ENCODE data around the gene NIPAL4. TPM values are rescaled to one million over a fixed set of nuclear protein-coding genes. Genes with fewer than 3 reads are reported as not detected.

NIPAL4 gene
- total and polyA plus RNA-seq, 2 donors (not counting 3 experiments of a cell fraction or from before 2014, with no cell fraction given) = not detected

DNA sequence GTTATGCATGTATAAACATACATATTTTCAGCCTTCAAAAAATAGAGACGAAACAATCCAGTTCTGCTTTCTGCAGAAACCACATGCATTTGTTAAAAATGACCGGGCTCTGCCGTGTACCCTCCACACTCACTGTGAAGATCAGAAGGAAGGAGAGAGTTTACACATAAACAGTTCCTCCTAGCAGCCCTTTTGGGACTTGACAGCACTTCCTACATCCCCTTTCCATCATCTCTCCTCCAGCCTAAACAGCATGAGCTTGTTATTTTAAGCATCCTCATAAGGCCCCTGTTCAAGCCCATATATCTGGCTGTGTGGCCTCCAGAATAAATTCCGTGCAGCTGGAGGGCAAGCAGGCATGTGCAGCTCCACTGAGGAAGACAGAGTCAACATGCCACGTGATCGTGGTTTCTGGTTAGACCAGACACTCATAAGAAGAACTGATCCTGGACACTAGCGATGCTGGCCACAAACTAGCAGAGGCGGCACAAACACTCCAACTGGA, 42.2 kb downstream of the NIPAL4 start:
- dilution Hi-C loops (cut with MboI; ENCODE audit: extremely low pct_ligation_motif_present, low sequenced_read_pairs) (no loop called here), intact Hi-C loops (cut with micrococcal nuclease) (no loop called here)
- Histone ChIP-seq H3K9me3 (replicated peaks; ENCODE audit: control insufficient read depth, insufficient read depth, low read length) (no peaks in the 10 kb centered on the region), H3K9ac (replicated peaks; ENCODE audit: extremely low read depth, insufficient read depth, low read length) (no peak overlapping the region), H3K4me2 (ENCODE audit: insufficient read depth, low read length) (no peak overlapping the region), H3K79me2 (ENCODE audit: control insufficient read depth, insufficient read depth, low read length) (no peaks in the 10 kb centered on the region), H4K20me1 (replicated peaks; ENCODE audit: control insufficient read depth, extremely low read depth, insufficient read depth, low read length) (no peaks in the 10 kb centered on the region), H3K4me1 (ENCODE audit: control insufficient read depth, extremely low read depth, insufficient read depth, low read length) (peaks cover 14% of the 10 kb centered on the region), H3K9me1 (replicated peaks; ENCODE audit: control insufficient read depth, extremely low read depth, insufficient read depth, low read length) (no peaks in the 10 kb centered on the region), H3K4me3 (replicated peaks in 1 of 3; ENCODE audit: insufficient read depth in 1 of 3, low read depth in 1 of 3, low read length in 3 of 3) (no peak overlapping the region), H3K27ac (ENCODE audit: insufficient read depth, low read depth, low read length) (no peak overlapping the region), H3K27me3 (ENCODE audit: control insufficient read depth in 2 of 2, insufficient read depth in 2 of 2, low read length in 2 of 2) (no peaks in the 10 kb centered on the region), H3K36me3 (ENCODE audit: control insufficient read depth in 2 of 2, extremely low read depth in 1 of 2, insufficient read depth in 2 of 2, low read length in 2 of 2) (no peaks in the 10 kb centered on the region), H2AFZ (ENCODE audit: low read depth, low read length) (no peak overlapping the region)
- TF ChIP-seq JUN (IDR thresholded peaks at IDR 0.05; ENCODE audit: borderline replicate concordance, insufficient read depth, insufficient read length, low read depth) = no peak
- TF ChIP-seq EZH2 (IDR thresholded peaks at IDR 0.05; ENCODE audit: borderline replicate concordance, low read depth, low read length, severe bottlenecking) = no peak
- TF ChIP-seq, protein P1, sequence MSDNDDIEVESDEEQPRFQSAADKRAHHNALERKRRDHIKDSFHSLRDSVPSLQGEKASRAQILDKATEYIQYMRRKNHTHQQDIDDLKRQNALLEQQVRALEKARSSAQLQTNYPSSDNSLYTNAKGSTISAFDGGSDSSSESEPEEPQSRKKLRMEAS (IDR thresholded peaks at IDR 0.05; ENCODE audit: insufficient read depth, insufficient read length) = no peak
- TF ChIP-seq, protein P2, sequence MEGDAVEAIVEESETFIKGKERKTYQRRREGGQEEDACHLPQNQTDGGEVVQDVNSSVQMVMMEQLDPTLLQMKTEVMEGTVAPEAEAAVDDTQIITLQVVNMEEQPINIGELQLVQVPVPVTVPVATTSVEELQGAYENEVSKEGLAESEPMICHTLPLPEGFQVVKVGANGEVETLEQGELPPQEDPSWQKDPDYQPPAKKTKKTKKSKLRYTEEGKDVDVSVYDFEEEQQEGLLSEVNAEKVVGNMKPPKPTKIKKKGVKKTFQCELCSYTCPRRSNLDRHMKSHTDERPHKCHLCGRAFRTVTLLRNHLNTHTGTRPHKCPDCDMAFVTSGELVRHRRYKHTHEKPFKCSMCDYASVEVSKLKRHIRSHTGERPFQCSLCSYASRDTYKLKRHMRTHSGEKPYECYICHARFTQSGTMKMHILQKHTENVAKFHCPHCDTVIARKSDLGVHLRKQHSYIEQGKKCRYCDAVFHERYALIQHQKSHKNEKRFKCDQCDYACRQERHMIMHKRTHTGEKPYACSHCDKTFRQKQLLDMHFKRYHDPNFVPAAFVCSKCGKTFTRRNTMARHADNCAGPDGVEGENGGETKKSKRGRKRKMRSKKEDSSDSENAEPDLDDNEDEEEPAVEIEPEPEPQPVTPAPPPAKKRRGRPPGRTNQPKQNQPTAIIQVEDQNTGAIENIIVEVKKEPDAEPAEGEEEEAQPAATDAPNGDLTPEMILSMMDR (IDR thresholded peaks at IDR 0.05; ENCODE audit: extremely low read depth in 1 of 2, insufficient read depth in 1 of 2, low read depth in 1 of 2, low read length in 2 of 2) = no peak
- no peak for TF ChIP-seq GATA2 (IDR thresholded peaks at IDR 0.05; ENCODE audit: insufficient read depth, insufficient read length, low read depth, low read length)
- no peak for TF ChIP-seq POLR2A (IDR thresholded peaks at IDR 0.05; ENCODE audit: low read depth, low read length)
- TF ChIP-seq MYC (IDR thresholded peaks at IDR 0.05; ENCODE audit: low read depth, low read length) = no peak
- no peak for TF ChIP-seq POLR2AphosphoS5 (IDR thresholded peaks at IDR 0.05; ENCODE audit: insufficient read depth, low read depth, low read length)
- no peak for TF ChIP-seq FOS (IDR thresholded peaks at IDR 0.05; ENCODE audit: borderline replicate concordance, insufficient read depth, low read length)
- ChIA-PET CTCF (no interaction called here), POLR2A (no interaction called here)
- DNase-seq (ENCODE audit: low read depth, low spot score) (no peak), FAIRE-seq (no peak)
- BruUV-seq (replicated peaks) = no TSS peak

All from endothelial cell of umbilical vein (primary cell).